Endothelial cell of umbilical vein (primary cell): ENCODE data around the gene VAV2. TPM values are rescaled to one million over a fixed set of nuclear protein-coding genes. Genes with fewer than 3 reads are reported as not detected.

Experiments used
- BruUV-seq: library from RNA; stranded (reverse); fragments of 400-500 nt; replicated peaks from 2 replicates; lab custom pipeline; 2021; lab: Mats Ljungman, UMichigan
- CTCF ChIA-PET: fragments of 300-600, 350-600 bp; sonication (Branson Sonifier 250); formaldehyde crosslinking; loops from one replicate; lab custom pipeline; 2021; ENCODE audit warnings: antibody characterized with exemption, inconsistent platforms; lab: Charles Lee
- POLR2A ChIA-PET: fragments of 300-600, 350-600 bp; sonication (Branson Sonifier 250); formaldehyde crosslinking; loops from one replicate; lab custom pipeline; 2021; ENCODE audit warnings: antibody characterized with exemption, inconsistent platforms; lab: Charles Lee
- DNase-seq: peaks from one replicate; pipeline ENCODE4 v3.0.0-alpha.2; 2011; ENCODE audit warnings: low read depth, low spot score
- FAIRE-seq: peaks from 2 replicates; lab custom pipeline; 2011; peaks lifted over from hg19 to GRCh38; lab: Jason Lieb, UNC
- H2AFZ ChIP-seq: 2 replicates; pipeline ENCODE4 v1.6.0; 2012; ENCODE audit warnings: low read depth, low read length, control low read depth, inconsistent platforms
- H3K27ac ChIP-seq: 2 replicates; pipeline ENCODE4 v1.5.1; 2011; ENCODE audit warnings: low read depth, mild to moderate bottlenecking, control low read depth, low read length, moderate library complexity; ENCODE audit not compliant: insufficient read depth
- H3K27me3 ChIP-seq, 2 experiments: 2 replicates each; pipeline versions ENCODE4 v1.6.0 to v1.6.1; 2011; ENCODE audit warnings: low read length in 2 of 2, mixed read lengths in 1 of 2; ENCODE audit not compliant: control insufficient read depth in 2 of 2, insufficient read depth in 2 of 2
- H3K36me3 ChIP-seq, 2 experiments: 2 replicates in 1 of 2; 3 replicates in 1 of 2; pipeline ENCODE4 v1.5.1; 2011; ENCODE audit warnings: low read length in 2 of 2, mild to moderate bottlenecking in 1 of 2, moderate library complexity in 1 of 2; ENCODE audit not compliant: control insufficient read depth in 2 of 2, insufficient read depth in 2 of 2; ENCODE audit errors: extremely low read depth in 1 of 2
- H3K4me1 ChIP-seq: 3 replicates; pipeline ENCODE4 v1.5.1; 2011; ENCODE audit warnings: mild to moderate bottlenecking, low read length; ENCODE audit not compliant: control insufficient read depth, insufficient read depth; ENCODE audit errors: extremely low read depth
- H3K4me2 ChIP-seq: 2 replicates; pipeline ENCODE4 v1.6.1; 2011; ENCODE audit warnings: low read length, control low read depth, mixed read lengths; ENCODE audit not compliant: insufficient read depth
- H3K4me3 ChIP-seq, 3 experiments: fragments of 200-600 bp in 1 of 3; sonication (generic), shearing (Covaris generic) in 1 of 3; replicated peaks in 1 of 3; 2 replicates each; pipeline ENCODE4 v1.5.1; 2011 to 2016; ENCODE audit warnings: control low read depth in 3 of 3, low read length in 3 of 3, mild to moderate bottlenecking in 2 of 3, inconsistent platforms in 1 of 3, low read depth in 1 of 3, moderate library complexity in 1 of 3; ENCODE audit not compliant: insufficient read depth in 1 of 3
- H3K79me2 ChIP-seq: 2 replicates; pipeline ENCODE4 v1.6.0; 2012; ENCODE audit warnings: low read length, inconsistent platforms; ENCODE audit not compliant: control insufficient read depth, insufficient read depth
- H3K9ac ChIP-seq: replicated peaks from 2 replicates; pipeline ENCODE3; 2011; ENCODE audit warnings: low read length, control low read depth; ENCODE audit not compliant: insufficient read depth; ENCODE audit errors: extremely low read depth
- H3K9me1 ChIP-seq: replicated peaks from 3 replicates; pipeline ENCODE4 v1.6.0; 2011; ENCODE audit warnings: mild to moderate bottlenecking, low read length; ENCODE audit not compliant: control insufficient read depth, insufficient read depth; ENCODE audit errors: extremely low read depth
- H3K9me3 ChIP-seq: replicated peaks from 2 replicates; pipeline ENCODE4 v1.5.1; 2012; ENCODE audit warnings: low read length, inconsistent platforms; ENCODE audit not compliant: control insufficient read depth, insufficient read depth
- H4K20me1 ChIP-seq: replicated peaks from 2 replicates; pipeline ENCODE3; 2011; ENCODE audit warnings: mild to moderate bottlenecking, low read length; ENCODE audit not compliant: control insufficient read depth, insufficient read depth; ENCODE audit errors: extremely low read depth
- CTCF ChIP-seq, 2 donors: IDR thresholded peaks; 1 replicate in 1 of 2; 2 replicates in 1 of 2; pipeline ENCODE4 v1.5.1; 2011; ENCODE audit warnings: low read length in 2 of 2, mild to moderate bottlenecking in 2 of 2, moderate library complexity in 2 of 2, control low read depth in 1 of 2, inconsistent platforms in 1 of 2, low read depth in 1 of 2; ENCODE audit not compliant: insufficient read depth in 1 of 2; ENCODE audit errors: extremely low read depth in 1 of 2
- EZH2 ChIP-seq: IDR thresholded peaks from 2 replicates; pipeline ENCODE4 v1.6.1; 2012; ENCODE audit warnings: borderline replicate concordance, low read depth, mild to moderate bottlenecking, moderate library complexity, low read length, inconsistent platforms; ENCODE audit not compliant: severe bottlenecking
- FOS ChIP-seq: IDR thresholded peaks from 2 replicates; pipeline ENCODE4 v1.6.1; 2011; ENCODE audit warnings: mild to moderate bottlenecking, low read length, moderate library complexity, borderline replicate concordance; ENCODE audit not compliant: insufficient read depth
- GATA2 ChIP-seq: IDR thresholded peaks from 2 replicates; pipeline ENCODE4 v1.7.0; 2011; ENCODE audit warnings: low read depth, mild to moderate bottlenecking, moderate library complexity, mixed read lengths, low read length; ENCODE audit not compliant: insufficient read length, insufficient read depth
- JUN ChIP-seq: IDR thresholded peaks from 2 replicates; pipeline ENCODE4 v1.6.1; 2011; ENCODE audit warnings: borderline replicate concordance, low read depth; ENCODE audit not compliant: insufficient read length, insufficient read depth
- MAX ChIP-seq: IDR thresholded peaks from 2 replicates; pipeline ENCODE4 v1.6.1; 2011; ENCODE audit not compliant: insufficient read depth, insufficient read length
- MYC ChIP-seq: IDR thresholded peaks from one replicate; pipeline ENCODE4 v1.6.1; 2011; ENCODE audit warnings: mild to moderate bottlenecking, low read depth, low read length
- POLR2A ChIP-seq: IDR thresholded peaks from 2 replicates; pipeline ENCODE4 v1.6.1; 2012; ENCODE audit warnings: low read depth, mild to moderate bottlenecking, control low read depth, low read length
- POLR2AphosphoS5 ChIP-seq: IDR thresholded peaks from 2 replicates; pipeline ENCODE4 v1.6.1; 2012; ENCODE audit warnings: low read depth, mild to moderate bottlenecking, control low read depth, low read length, moderate library complexity; ENCODE audit not compliant: insufficient read depth
- dilution Hi-C: fragments of 300-500 bp; cut with MboI; formaldehyde crosslinking; loops from one replicate; pipeline ENCODE4 v1.15.0; 2019; ENCODE audit warnings: low sequenced_read_pairs; ENCODE audit not compliant: extremely low pct_ligation_motif_present
- intact Hi-C: fragments of 100-400 bp; cut with micrococcal nuclease; formaldehyde crosslinking; loops from one replicate; pipeline ENCODE4 v1.10.0; 2022
- polyA plus RNA-seq, 4 experiments: library from polyadenylated mRNA; depleted of rRNA in 3 of 4; stranded (reverse) in 3 of 4; unstranded in 1 of 4; fragments of >200 nt; gene quantifications; 2 replicates each; pipeline versions ENCODE4 v1.2.1 to v1.2.3, GENCODE V29; 2011 to 2012; ENCODE audit warnings: missing spikeins in 1 of 4
- total RNA-seq: library from RNA; stranded (reverse); gene quantifications from 2 replicates; pipeline ENCODE4 v1.2.3, GENCODE V29; 2021

VAV2 gene
- total and polyA plus RNA-seq, 2 donors (not counting 3 experiments of a cell fraction or from before 2014, with no cell fraction given): 10.6 to 30.6 TPM

DNA sequence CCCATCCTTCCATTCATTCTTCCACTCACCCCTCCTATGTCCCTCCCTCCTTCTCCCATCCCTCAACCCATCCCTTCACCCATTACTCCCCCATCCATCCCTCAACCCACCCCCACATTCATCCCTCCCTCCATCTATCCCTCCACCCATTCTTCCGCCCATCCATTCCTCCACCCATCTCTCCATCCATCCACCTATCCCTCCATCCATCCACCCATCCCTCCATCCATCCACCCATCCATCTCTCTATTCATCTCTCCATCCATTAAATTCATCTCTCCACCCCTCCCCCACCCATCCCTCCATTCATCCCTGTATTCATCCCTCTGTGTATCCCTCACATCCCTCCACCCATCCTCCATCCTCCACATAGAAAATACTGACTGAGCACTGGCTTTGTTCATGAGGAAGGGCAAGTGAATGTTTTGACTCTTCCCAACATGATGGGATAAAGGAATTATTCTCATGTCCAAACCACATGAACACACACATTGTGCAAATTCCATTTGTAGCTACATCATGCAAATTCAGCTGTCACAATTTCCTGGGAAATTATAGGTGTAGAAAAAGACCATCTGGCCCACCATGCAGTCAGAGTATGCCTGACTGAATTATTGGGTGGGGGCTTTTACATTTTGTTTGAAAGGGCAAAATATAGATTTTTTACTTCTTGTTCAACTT lies 6.9 kb upstream of the VAV2 start:
- TF ChIP-seq JUN (no peak), CTCF (IDR thresholded peaks at IDR 0.05; ENCODE audit: extremely low read depth in 1 of 2, insufficient read depth in 1 of 2, low read depth in 1 of 2, low read length in 2 of 2) (no peak), POLR2AphosphoS5 (no peak), EZH2 (no peak), MYC (no peak), FOS (no peak), GATA2 (no peak), POLR2A (no peak), MAX (no peak)
- ChIA-PET CTCF (interaction anchor here (1.1 kb wide), 1 partner anchor 24 kb away, joined by 3 read pairs; no protein-coding TSS in a partner anchor), POLR2A (no interaction called here)
- DNase-seq: no peak
- no peak overlapping the region for H3K4me3 ChIP-seq
- no peaks in the 10 kb centered on the region for H3K9me1 ChIP-seq
- BruUV-seq: no TSS peak
- H3K36me3 ChIP-seq: no peaks in the 10 kb centered on the region
- intact Hi-C loops (no loop called here), dilution Hi-C loops (no loop called here)
- no peaks in the 10 kb centered on the region for H3K27me3 ChIP-seq
- no peak overlapping the region for H3K27ac ChIP-seq
- H3K4me2 ChIP-seq: no peak overlapping the region
- H4K20me1 ChIP-seq: no peaks in the 10 kb centered on the region
- FAIRE-seq: no peak
- no peaks in the 10 kb centered on the region for H3K4me1 ChIP-seq
- no peaks in the 10 kb centered on the region for H3K79me2 ChIP-seq
- H3K9me3 ChIP-seq: no peaks in the 10 kb centered on the region
- no peak overlapping the region for H3K9ac ChIP-seq
- H2AFZ ChIP-seq: no peak overlapping the region
